Measurements from ENCODE around the gene ANKRD60.

GRCh38 chr20:58228103-58228483, 360 bp downstream of the ANKRD60 start:
- no peak for TF ChIP-seq POLR2AphosphoS5 (IDR thresholded peaks at IDR 0.05)
- TF ChIP-seq CTCF (IDR thresholded peaks at IDR 0.05) = no peak

All from breast epithelium (tissue), 3 donors.